ENCODE results near the gene MMP3. TPM values are rescaled to one million over a fixed set of nuclear protein-coding genes. Genes with fewer than 3 reads are reported as not detected.

Gene MMP3
- total RNA-seq, 4 donors from 2014 or later = 0.84 to 520 (median 49.0) TPM

- TF ChIP-seq CTCF (IDR thresholded peaks at IDR 0.05) (no peak), POLR2A (IDR thresholded peaks at IDR 0.05) (no peak)
- H3K4me3 ChIP-seq (ENCODE audit: low read depth, poor library complexity, severe bottlenecking) = no peak overlapping the region
- no peak for DNase-seq (ENCODE audit: low spot score in 2 of 2)
- intact Hi-C loops (cut with DNase I; ENCODE audit: low total_unique reads) = no loop called here
- 79 to 80% methylated on average over 6 of the region's 6 CpGs for WGBS, 2 donors
Measured at GRCh38 chr11:102819491-102819890, 23.9 kb downstream of the MMP3 start.

- TF ChIP-seq CTCF (IDR thresholded peaks at IDR 0.05) = no peak
- 52 to 61% methylated on average over 1 of the region's 1 CpG for WGBS, 2 donors
Measured at GRCh38 chr11:102813484-102813883, 29.9 kb downstream of the MMP3 start.

GRCh38 chr11:102812188-102812587, 31.2 kb downstream of the MMP3 start:
- no peak overlapping the region for H3K4me3 ChIP-seq (ENCODE audit: low read depth, poor library complexity, severe bottlenecking)
- intact Hi-C loops (cut with DNase I; ENCODE audit: low total_unique reads) = no loop called here
- 65 to 66% methylated on average over 3 of the region's 3 CpGs for WGBS, 2 donors
- no peak for TF ChIP-seq POLR2A (IDR thresholded peaks at IDR 0.05)
- TF ChIP-seq CTCF (IDR thresholded peaks at IDR 0.05) = no peak
- DNase-seq (ENCODE audit: low spot score in 2 of 2) = no peak

More at GRCh38 chr11:102813484-102813883, 29.9 kb downstream of the MMP3 start:
- intact Hi-C loops (cut with DNase I; ENCODE audit: low total_unique reads) = no loop called here
- no peak for DNase-seq (ENCODE audit: low spot score in 2 of 2)
- H3K4me3 ChIP-seq (ENCODE audit: low read depth, poor library complexity, severe bottlenecking) = no peak overlapping the region

- TF ChIP-seq POLR2A (IDR thresholded peaks at IDR 0.05) = no peak
- TF ChIP-seq CTCF (IDR thresholded peaks at IDR 0.05) = no peak
- intact Hi-C loops (cut with DNase I; ENCODE audit: low total_unique reads) = no loop called here
- no peak overlapping the region for H3K4me3 ChIP-seq (ENCODE audit: low read depth, poor library complexity, severe bottlenecking)
- DNase-seq (ENCODE audit: low spot score in 2 of 2) = no peak
- 6 to 7% methylated on average over 3 of the region's 3 CpGs for WGBS, 2 donors
Measured at GRCh38 chr11:102810950-102811660, 32.3 kb downstream of the MMP3 start.

- no peak for DNase-seq (ENCODE audit: low spot score in 2 of 2)
- no peak for TF ChIP-seq POLR2A (IDR thresholded peaks at IDR 0.05)
- TF ChIP-seq CTCF (IDR thresholded peaks at IDR 0.05) = no peak
- no peak overlapping the region for H3K4me3 ChIP-seq (ENCODE audit: low read depth, poor library complexity, severe bottlenecking)
- WGBS, 2 donors = 77 to 94% methylated on average over 2 of the region's 2 CpGs
- intact Hi-C loops (cut with DNase I; ENCODE audit: low total_unique reads) = no loop called here
Measured at GRCh38 chr11:102809971-102810370, 33.4 kb downstream of the MMP3 start.

- no peak overlapping the region for H3K4me3 ChIP-seq (ENCODE audit: low read depth, poor library complexity, severe bottlenecking)
- intact Hi-C loops (cut with DNase I; ENCODE audit: low total_unique reads) = no loop called here
- no peak for DNase-seq (ENCODE audit: low spot score in 2 of 2)
- no peak for TF ChIP-seq POLR2A (IDR thresholded peaks at IDR 0.05)
- 83 to 84% methylated on average over 16 to 19 of the region's 19 CpGs for WGBS, 2 donors
Measured at GRCh38 chr11:102807921-102808320, 35.5 kb downstream of the MMP3 start.
